SK-N-MC (cell line): ENCODE measurements around the gene NUP107.

Experiments
- EZH2 ChIP-seq: fragments of 200-600 bp; sonication (generic); IDR thresholded peaks from one replicate; pipeline ENCODE4 v1.6.1; 2017; ENCODE audit warnings: antibody characterized with exemption
- FOXP2 ChIP-seq: optimal IDR thresholded peaks from 2 replicates; pipeline ENCODE3; 2011; ENCODE audit warnings: mild to moderate bottlenecking, moderate library complexity; ENCODE audit not compliant: insufficient read depth; ENCODE audit errors: extremely low read length, control extremely low read depth
- POLR2AphosphoS5 ChIP-seq: IDR thresholded peaks from 2 replicates; pipeline ENCODE4 v1.6.1; 2012; ENCODE audit warnings: mild to moderate bottlenecking, low read depth, low read length, borderline replicate concordance

GRCh38 chr12:68771223-68771925, 84.6 kb downstream of the NUP107 start:
- TF ChIP-seq POLR2AphosphoS5: no peak
- TF ChIP-seq EZH2: no peak
- TF ChIP-seq FOXP2: no peak
